Measurements from ENCODE around the gene RAMAC.

Gene RAMAC

GRCh38 chr15:82952158-82953081 lies 33.6 kb upstream of the RAMAC start, which contains the start of gene HOMER2:
TSS of gene HOMER2 (minus strand) at chr15:82952720. CDS start at chr15:82952535, 185 bp downstream.
- TF ChIP-seq, protein P1, sequence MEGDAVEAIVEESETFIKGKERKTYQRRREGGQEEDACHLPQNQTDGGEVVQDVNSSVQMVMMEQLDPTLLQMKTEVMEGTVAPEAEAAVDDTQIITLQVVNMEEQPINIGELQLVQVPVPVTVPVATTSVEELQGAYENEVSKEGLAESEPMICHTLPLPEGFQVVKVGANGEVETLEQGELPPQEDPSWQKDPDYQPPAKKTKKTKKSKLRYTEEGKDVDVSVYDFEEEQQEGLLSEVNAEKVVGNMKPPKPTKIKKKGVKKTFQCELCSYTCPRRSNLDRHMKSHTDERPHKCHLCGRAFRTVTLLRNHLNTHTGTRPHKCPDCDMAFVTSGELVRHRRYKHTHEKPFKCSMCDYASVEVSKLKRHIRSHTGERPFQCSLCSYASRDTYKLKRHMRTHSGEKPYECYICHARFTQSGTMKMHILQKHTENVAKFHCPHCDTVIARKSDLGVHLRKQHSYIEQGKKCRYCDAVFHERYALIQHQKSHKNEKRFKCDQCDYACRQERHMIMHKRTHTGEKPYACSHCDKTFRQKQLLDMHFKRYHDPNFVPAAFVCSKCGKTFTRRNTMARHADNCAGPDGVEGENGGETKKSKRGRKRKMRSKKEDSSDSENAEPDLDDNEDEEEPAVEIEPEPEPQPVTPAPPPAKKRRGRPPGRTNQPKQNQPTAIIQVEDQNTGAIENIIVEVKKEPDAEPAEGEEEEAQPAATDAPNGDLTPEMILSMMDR (conservative IDR thresholded peaks at IDR 0.05; ENCODE audit: low read depth, low read length): no peak
- peak; percentile 6 for DNase-seq (ENCODE audit: low read depth)
- peak within 1 kb of the TSS; percentile 33 for H3K4me3 ChIP-seq (ENCODE audit: low read depth, low read length)

DNA sequence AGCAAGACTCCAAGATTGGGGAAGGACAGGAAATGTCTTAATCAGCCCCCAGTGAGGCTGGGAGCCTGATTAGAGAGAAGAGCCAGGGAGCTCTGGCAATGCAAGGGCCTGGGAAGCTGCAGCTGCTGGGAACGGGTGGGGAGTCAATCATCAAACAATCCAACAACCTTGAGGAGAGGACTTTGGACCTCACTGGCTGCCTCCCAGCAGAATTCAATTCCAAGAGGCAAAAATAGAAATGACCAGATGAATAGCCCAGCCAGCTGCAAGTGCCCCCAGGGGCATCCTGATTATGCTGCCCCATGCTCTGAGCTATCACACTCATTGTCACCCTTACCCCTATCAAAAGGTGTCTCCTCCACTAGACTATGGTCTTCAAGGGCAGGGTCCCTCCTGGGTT lies 27.4 kb upstream of the RAMAC start:
- TF ChIP-seq, protein P1 (conservative IDR thresholded peaks at IDR 0.05; ENCODE audit: low read depth, low read length): no peak
- H3K4me3 ChIP-seq (ENCODE audit: low read depth, low read length): no peak overlapping the region
- no peak for DNase-seq (ENCODE audit: low read depth)

DNA sequence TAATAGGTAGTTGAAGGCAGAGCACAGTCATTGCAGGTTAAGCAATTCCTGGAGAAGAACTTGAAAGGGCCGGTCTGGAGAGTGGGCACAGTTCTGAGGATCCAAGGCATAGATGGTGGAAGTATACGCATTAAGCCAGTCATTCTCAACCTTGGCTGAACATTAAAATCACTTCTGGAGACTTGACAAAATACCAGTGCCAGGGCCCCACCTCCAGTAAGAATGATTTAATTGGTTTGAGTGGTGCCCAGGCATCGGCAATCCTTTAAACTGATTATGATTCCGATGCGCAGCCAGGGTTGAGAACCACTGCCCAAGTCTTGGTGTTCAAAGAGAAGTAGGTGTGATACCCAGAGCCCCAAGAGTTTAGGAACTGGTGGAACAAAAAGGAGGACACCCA lies 26.6 kb upstream of the RAMAC start:
- TF ChIP-seq, protein P1 (conservative IDR thresholded peaks at IDR 0.05; ENCODE audit: low read depth, low read length): no peak
- no peak for DNase-seq (ENCODE audit: low read depth)
- no peak overlapping the region for H3K4me3 ChIP-seq (ENCODE audit: low read depth, low read length)

GRCh38 chr15:82960766-82961165 lies 25.2 kb upstream of the RAMAC start:
- no peak overlapping the region for H3K4me3 ChIP-seq (ENCODE audit: low read depth, low read length)
- DNase-seq (ENCODE audit: low read depth): no peak
- TF ChIP-seq, protein P1 (conservative IDR thresholded peaks at IDR 0.05; ENCODE audit: low read depth, low read length): no peak

DNA sequence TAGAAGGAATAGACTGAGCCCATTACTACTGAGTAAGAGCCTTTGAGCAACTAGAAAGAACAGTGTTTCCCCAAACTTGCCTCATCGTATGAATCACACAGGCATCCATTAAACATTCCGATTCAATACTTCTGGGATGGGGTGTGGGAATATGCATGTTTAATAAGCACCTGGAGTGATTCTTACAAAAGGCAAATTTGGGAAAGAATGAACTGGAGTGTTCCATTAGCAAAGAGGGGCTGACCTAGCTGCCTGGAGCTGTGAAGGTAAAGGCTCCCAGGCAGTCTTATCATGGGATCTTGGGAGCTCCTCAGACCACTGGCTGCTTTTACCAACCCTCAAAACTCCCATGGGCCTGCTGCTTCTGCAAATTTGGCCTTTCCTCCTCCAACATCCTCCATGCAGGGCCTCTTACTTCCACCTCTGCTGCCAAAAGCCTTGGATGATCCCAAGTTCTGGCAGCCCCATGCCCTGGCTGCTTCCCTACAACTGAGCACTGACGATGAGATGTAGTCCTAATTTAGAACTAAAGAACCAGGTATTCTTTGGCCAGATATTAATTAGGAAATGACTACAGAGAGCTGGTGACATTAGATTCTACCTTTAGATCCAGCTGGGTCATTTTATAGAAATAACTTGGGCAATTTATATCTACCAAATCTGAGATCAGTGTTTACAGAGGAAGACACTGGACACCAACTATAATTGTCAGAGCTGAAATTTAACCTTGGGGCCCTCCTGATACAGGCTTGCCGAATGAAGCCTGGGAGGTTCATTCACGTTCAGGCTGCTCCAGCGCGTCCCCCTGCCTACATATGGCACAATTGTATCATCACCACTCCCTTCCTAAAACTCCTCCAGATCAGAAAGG lies 22.3 kb upstream of the RAMAC start:
- H3K4me3 ChIP-seq (ENCODE audit: low read depth, low read length): no peak overlapping the region
- DNase-seq (ENCODE audit: low read depth): no peak
- TF ChIP-seq, protein P1 (conservative IDR thresholded peaks at IDR 0.05; ENCODE audit: low read depth, low read length): no peak

DNA sequence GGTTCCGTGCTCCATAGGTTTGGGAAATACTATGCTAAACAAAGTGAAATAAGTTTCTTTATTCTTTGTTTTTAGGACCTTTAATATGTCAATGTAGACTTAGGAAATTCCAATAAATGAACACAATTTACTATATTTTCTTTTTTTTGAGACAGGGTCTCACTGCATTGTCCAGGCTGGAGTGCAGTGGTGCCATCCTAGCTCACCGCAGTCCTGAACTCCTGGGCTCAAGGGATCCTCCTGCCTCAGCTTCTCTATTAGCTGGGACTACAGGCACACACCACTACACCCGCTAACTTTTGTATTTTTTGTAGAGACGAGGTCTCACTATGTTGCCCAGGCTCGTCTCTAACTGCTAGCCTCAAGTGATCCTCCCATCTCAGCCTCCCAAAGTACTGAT lies 21.1 kb upstream of the RAMAC start:
- TF ChIP-seq, protein P1 (conservative IDR thresholded peaks at IDR 0.05; ENCODE audit: low read depth, low read length): no peak

More for the DNA sequence above, 21.1 kb upstream of the RAMAC start:
- DNase-seq (ENCODE audit: low read depth): no peak
- no peak overlapping the region for H3K4me3 ChIP-seq (ENCODE audit: low read depth, low read length)
